Hepatocyte (in vitro differentiated cells): Measurements from ENCODE around the gene ARHGEF18. TPM values are rescaled to one million over a fixed set of nuclear protein-coding genes. Genes with fewer than 3 reads are reported as not detected.

Source experiments
- DNase-seq: peaks from one replicate; pipeline ENCODE4 v3.0.0-alpha.2; 2016; ENCODE audit warnings: low spot score
- H2AFZ ChIP-seq: fragments of 200-600 bp; sonication (generic); 2 replicates; pipeline ENCODE4 v1.6.0; 2016; ENCODE audit warnings: antibody characterized with exemption, mild to moderate bottlenecking
- H3K27ac ChIP-seq: fragments of 200-600 bp; sonication (generic); 2 replicates; pipeline ENCODE4 v1.5.1; 2016; ENCODE audit warnings: mild to moderate bottlenecking
- H3K27me3 ChIP-seq: fragments of 200-600 bp; sonication (generic); 2 replicates; pipeline ENCODE4 v1.6.1; 2016
- H3K36me3 ChIP-seq: fragments of 200-600 bp; sonication (generic); replicated peaks from 2 replicates; pipeline ENCODE4 v1.5.1; 2016; ENCODE audit warnings: low read depth; ENCODE audit not compliant: insufficient read depth
- H3K4me1 ChIP-seq: fragments of 200-600 bp; sonication (generic); 2 replicates; pipeline ENCODE4 v1.5.1; 2016; ENCODE audit warnings: mild to moderate bottlenecking, moderate library complexity; ENCODE audit not compliant: insufficient read depth
- H3K4me2 ChIP-seq: fragments of 200-600 bp; sonication (generic); 2 replicates; pipeline ENCODE4 v1.6.0; 2016
- H3K4me3 ChIP-seq: fragments of 200-600 bp; sonication (generic); 2 replicates; pipeline ENCODE4 v1.5.1; 2016; ENCODE audit warnings: mild to moderate bottlenecking
- H3K79me2 ChIP-seq: fragments of 200-600 bp; sonication (generic); 2 replicates; pipeline ENCODE4 v1.6.0; 2017; ENCODE audit warnings: mild to moderate bottlenecking
- H3K9me2 ChIP-seq: fragments of 200-600 bp; sonication (generic); replicated peaks from 2 replicates; pipeline ENCODE4 v1.6.0; 2017; ENCODE audit warnings: mild to moderate bottlenecking; ENCODE audit not compliant: insufficient read depth
- H3K9me3 ChIP-seq: fragments of 200-600 bp; sonication (generic); 2 replicates; pipeline ENCODE4 v1.5.1; 2016; ENCODE audit warnings: low read depth, mild to moderate bottlenecking
- H4K20me1 ChIP-seq: fragments of 200-600 bp; sonication (generic); 2 replicates; pipeline ENCODE4 v1.6.0; 2016; ENCODE audit warnings: mild to moderate bottlenecking; ENCODE audit not compliant: insufficient read depth, poor library complexity, severe bottlenecking
- EZH2 ChIP-seq: fragments of 200-600 bp; sonication (generic); IDR thresholded peaks from 2 replicates; pipeline ENCODE4 v1.6.1; 2016; ENCODE audit warnings: antibody characterized with exemption, mild to moderate bottlenecking, borderline replicate concordance
- EZH2phosphoT487 ChIP-seq: fragments of 200-600 bp; sonication (generic); IDR thresholded peaks from one replicate; pipeline ENCODE4 v1.6.1; 2018; ENCODE audit warnings: antibody characterized with exemption, mild to moderate bottlenecking, low read depth, moderate library complexity; ENCODE audit not compliant: unreplicated experiment, severe bottlenecking
- WGBS: methylation state at CpG from one replicate; pipeline ENCODE4 v1.1.6; 2016; ENCODE audit warnings: low lambda C conversion rate; ENCODE audit errors: missing lambda C conversion rate; 5-methylcytosine and 5-hydroxymethylcytosine counted together
- polyA plus RNA-seq: library from polyadenylated mRNA; unstranded; fragments of >200 nt; fragmentation: Nextera tagmentation; extraction: Ambion mirVana; gene quantifications from 2 replicates; pipeline ENCODE4 v1.2.1, GENCODE V29; 2016
- total RNA-seq: library from RNA; depleted of rRNA; stranded (reverse); fragments of >200 nt; gene quantifications from 2 replicates; pipeline ENCODE4 v1.2.3, GENCODE V29; 2014
- TF ChIP-seq, protein P1 (sequence below): fragments of 200-600 bp; sonication (generic); IDR thresholded peaks from 2 replicates; pipeline ENCODE4 v1.5.1; 2016; ENCODE audit warnings: antibody characterized with exemption, mild to moderate bottlenecking; ENCODE audit not compliant: poor library complexity

ARHGEF18 gene
- total and polyA plus RNA-seq, 2 experiments from 2014 or later = 36.7 to 50.3 TPM

DNA sequence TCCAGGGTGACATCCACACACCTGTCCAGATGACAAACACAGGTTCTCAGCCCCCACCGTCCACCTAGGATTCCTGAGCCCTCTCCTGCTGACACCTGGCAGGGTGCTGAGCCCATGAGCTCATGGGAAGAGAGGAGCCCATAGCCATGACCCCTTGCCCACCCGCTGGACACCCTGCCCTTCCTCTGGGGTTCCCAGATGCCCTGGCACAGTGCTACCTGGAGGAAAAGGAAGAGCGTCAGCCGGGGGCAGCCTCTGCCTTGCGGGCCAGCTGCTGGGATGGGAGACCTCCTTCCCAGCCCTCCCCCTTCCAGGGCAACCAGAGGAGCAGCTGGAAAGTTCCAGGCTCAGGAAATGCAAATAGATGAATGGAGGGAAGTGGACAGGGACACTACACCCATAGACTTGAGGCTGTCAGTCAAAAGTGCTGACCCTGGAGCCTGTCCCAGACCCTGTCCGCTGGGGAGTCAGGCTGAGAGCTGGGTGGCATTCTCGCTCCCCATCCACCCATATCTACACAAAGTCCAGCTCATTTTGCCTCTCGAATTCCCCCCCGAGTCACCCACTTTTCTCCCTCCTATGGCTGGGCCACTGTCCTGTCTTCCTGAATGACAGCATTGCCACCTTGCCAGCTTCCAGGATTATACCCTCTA is 12.3 kb upstream of the ARHGEF18 start:
- WGBS = 87% methylated on average over 9 of the region's 9 CpGs
- no peaks in the 10 kb centered on the region for H3K27me3 ChIP-seq
- no peaks in the 10 kb centered on the region for H4K20me1 ChIP-seq
- no peaks in the 10 kb centered on the region for H3K9me3 ChIP-seq
- TF ChIP-seq EZH2phosphoT487 = no peak
- no peak for TF ChIP-seq EZH2
- H3K27ac ChIP-seq = no peak overlapping the region
- H3K4me2 ChIP-seq = no peak overlapping the region
- H3K79me2 ChIP-seq = no peaks in the 10 kb centered on the region
- no peak overlapping the region for H3K4me3 ChIP-seq
- no peak for DNase-seq
- H3K36me3 ChIP-seq = no peaks in the 10 kb centered on the region
- H2AFZ ChIP-seq = no peak overlapping the region
- no peaks in the 10 kb centered on the region for H3K4me1 ChIP-seq
- no peaks in the 10 kb centered on the region for H3K9me2 ChIP-seq

DNA sequence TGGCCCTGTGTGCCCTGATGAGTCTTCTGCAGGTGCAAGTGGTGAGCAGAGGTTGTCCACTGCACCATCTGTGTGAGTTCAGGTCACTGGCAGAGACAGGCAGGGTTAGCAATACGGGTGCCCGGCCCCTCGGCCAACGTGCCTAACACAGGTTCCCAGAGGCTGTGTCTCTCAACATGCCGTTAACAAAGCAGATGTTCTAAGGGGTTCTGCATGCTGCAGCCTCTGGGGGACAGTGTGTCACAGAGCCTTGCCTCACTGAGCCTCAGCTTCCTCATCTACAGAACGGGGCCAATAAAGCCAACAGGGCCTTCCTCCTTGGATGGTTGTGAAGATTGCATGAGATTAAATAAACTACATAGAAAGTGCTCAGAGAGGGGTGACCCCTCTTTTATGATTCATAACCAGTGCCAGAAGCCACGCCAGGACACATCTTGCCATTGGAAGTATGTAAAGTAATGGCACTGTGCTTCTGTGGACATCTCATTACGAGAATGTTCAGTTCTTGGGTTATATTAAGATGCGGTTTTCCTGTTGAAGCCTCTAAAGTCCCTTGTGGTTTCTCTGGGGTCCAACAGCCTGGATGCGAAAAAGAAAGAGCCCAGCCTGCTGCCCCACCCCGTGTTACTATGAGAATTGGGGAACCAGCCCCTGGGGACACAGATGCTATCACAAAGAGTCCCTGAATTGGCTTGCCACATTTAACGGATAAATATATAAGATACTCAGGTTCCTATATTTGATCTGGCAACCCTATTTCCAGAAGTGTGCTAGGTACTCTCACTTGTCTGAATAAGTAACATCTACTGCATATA is 11.2 kb upstream of the ARHGEF18 start:
- Histone ChIP-seq H3K4me2 (no peak overlapping the region), H3K36me3 (no peaks in the 10 kb centered on the region), H3K27ac (no peak overlapping the region), H3K4me3 (no peak overlapping the region), H3K79me2 (no peaks in the 10 kb centered on the region), H3K4me1 (no peaks in the 10 kb centered on the region), H3K9me2 (no peaks in the 10 kb centered on the region), H3K9me3 (no peaks in the 10 kb centered on the region), H3K27me3 (no peaks in the 10 kb centered on the region), H2AFZ (no peak overlapping the region), H4K20me1 (no peaks in the 10 kb centered on the region)
- TF ChIP-seq, protein P1, sequence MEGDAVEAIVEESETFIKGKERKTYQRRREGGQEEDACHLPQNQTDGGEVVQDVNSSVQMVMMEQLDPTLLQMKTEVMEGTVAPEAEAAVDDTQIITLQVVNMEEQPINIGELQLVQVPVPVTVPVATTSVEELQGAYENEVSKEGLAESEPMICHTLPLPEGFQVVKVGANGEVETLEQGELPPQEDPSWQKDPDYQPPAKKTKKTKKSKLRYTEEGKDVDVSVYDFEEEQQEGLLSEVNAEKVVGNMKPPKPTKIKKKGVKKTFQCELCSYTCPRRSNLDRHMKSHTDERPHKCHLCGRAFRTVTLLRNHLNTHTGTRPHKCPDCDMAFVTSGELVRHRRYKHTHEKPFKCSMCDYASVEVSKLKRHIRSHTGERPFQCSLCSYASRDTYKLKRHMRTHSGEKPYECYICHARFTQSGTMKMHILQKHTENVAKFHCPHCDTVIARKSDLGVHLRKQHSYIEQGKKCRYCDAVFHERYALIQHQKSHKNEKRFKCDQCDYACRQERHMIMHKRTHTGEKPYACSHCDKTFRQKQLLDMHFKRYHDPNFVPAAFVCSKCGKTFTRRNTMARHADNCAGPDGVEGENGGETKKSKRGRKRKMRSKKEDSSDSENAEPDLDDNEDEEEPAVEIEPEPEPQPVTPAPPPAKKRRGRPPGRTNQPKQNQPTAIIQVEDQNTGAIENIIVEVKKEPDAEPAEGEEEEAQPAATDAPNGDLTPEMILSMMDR = no peak
- TF ChIP-seq EZH2 = no peak
- TF ChIP-seq EZH2phosphoT487 = no peak
- WGBS = 83% methylated on average over 12 of the region's 12 CpGs
- DNase-seq = no peak

DNA sequence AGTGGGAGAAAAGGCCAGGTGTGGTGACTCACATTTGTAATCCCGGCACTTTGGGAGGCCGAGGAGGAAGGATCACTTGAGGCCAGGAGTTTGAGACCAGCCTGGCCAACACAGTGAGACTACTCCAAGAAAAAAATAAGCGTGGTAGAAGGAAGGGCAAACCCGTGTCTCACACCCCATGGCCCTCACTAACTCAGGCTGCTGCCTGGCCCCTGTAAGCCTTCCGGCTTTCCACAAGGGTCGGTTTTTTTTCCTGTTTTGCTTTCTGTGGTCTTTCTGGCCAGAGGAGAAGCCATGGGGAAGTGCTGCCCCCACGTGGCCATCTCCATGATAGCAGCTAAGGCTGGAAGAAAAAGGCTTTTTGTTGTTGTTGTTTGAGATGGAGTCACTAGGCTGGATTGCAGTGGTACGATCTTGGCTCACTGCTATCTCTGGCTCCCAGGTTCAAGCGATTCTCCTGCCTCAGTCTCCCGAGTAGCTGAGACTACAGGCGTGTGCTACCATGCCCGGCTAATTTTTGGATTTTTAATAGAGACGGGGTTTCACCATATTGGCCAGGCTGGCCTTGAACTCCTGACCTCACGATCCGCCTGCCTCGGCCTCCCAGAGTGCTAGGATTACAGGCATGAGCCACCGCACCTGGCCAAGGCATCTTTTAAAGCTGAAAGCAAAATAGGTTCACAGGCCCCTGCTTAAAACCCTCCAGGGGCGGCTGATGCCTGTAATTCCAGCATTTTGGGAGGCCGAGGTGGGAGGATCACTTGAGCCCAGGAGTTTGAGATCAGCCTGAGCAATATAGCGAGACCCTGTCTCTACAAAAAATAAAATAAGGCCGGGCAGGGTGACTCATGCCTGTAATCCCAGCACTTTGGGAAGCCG is 7.5 kb upstream of the ARHGEF18 start:
- H3K79me2 ChIP-seq = no peaks in the 10 kb centered on the region
- no peaks in the 10 kb centered on the region for H3K9me3 ChIP-seq
- no peak overlapping the region for H3K4me2 ChIP-seq
- 47% methylated on average over 22 of the region's 22 CpGs for WGBS
- H3K36me3 ChIP-seq = no peaks in the 10 kb centered on the region
- peak overlapping the region; percentile 32 for H2AFZ ChIP-seq
- no peaks in the 10 kb centered on the region for H3K4me1 ChIP-seq
- H3K27ac ChIP-seq = no peak overlapping the region
- TF ChIP-seq, protein P1 = peak; percentile 95
- no peak for TF ChIP-seq EZH2
- TF ChIP-seq EZH2phosphoT487 = no peak
- H3K9me2 ChIP-seq = no peaks in the 10 kb centered on the region
- DNase-seq = peak; percentile 84
- no peak overlapping the region for H3K4me3 ChIP-seq
- no peaks in the 10 kb centered on the region for H4K20me1 ChIP-seq
- no peaks in the 10 kb centered on the region for H3K27me3 ChIP-seq
